BE2C (cell line): ENCODE measurements around the gene GGCT.

Experiments
- DNase-seq: peaks from one replicate; pipeline ENCODE4 v3.0.0-alpha.2; 2020
- H3K27me3 ChIP-seq: fragments of 250-450 bp; sonication (Bioruptor Pico); 2 replicates; pipeline ENCODE4 v1.5.1; 2020; ENCODE audit warnings: mild to moderate bottlenecking
- H3K36me3 ChIP-seq: fragments of 250-450 bp; sonication (Bioruptor Pico); 2 replicates; pipeline ENCODE4 v1.5.1; 2020; ENCODE audit warnings: mild to moderate bottlenecking
- H3K4me1 ChIP-seq: fragments of 250-450 bp; sonication (Bioruptor Pico); 2 replicates; pipeline ENCODE4 v1.5.1; 2020
- H3K4me3 ChIP-seq: 2 replicates; pipeline ENCODE4 v1.5.1; 2011; ENCODE audit warnings: low read depth, low read length
- H3K9me3 ChIP-seq: fragments of 250-450 bp; sonication (Bioruptor Pico); 2 replicates; pipeline ENCODE4 v1.5.1; 2020
- TF ChIP-seq, protein P1 (sequence below): IDR thresholded peaks from 2 replicates; pipeline ENCODE4 v1.5.1; 2012; ENCODE audit warnings: mild to moderate bottlenecking, low read depth, low read length

GGCT gene

GRCh38 chr7:30522159-30522558 is 17.5 kb upstream of the GGCT start:
- Histone ChIP-seq H3K36me3 (no peaks in the 10 kb centered on the region), H3K4me1 (peaks cover 2% of the 10 kb centered on the region; the same call in 1 of the 2 replicates), H3K9me3 (no peaks in the 10 kb centered on the region), H3K27me3 (no peaks in the 10 kb centered on the region), H3K4me3 (no peak overlapping the region)
- DNase-seq, result no peak
- TF ChIP-seq, protein P1, sequence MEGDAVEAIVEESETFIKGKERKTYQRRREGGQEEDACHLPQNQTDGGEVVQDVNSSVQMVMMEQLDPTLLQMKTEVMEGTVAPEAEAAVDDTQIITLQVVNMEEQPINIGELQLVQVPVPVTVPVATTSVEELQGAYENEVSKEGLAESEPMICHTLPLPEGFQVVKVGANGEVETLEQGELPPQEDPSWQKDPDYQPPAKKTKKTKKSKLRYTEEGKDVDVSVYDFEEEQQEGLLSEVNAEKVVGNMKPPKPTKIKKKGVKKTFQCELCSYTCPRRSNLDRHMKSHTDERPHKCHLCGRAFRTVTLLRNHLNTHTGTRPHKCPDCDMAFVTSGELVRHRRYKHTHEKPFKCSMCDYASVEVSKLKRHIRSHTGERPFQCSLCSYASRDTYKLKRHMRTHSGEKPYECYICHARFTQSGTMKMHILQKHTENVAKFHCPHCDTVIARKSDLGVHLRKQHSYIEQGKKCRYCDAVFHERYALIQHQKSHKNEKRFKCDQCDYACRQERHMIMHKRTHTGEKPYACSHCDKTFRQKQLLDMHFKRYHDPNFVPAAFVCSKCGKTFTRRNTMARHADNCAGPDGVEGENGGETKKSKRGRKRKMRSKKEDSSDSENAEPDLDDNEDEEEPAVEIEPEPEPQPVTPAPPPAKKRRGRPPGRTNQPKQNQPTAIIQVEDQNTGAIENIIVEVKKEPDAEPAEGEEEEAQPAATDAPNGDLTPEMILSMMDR, result no peak

GRCh38 chr7:30521532-30521931 is 16.9 kb upstream of the GGCT start:
- Histone ChIP-seq H3K36me3 (no peaks in the 10 kb centered on the region), H3K9me3 (no peaks in the 10 kb centered on the region), H3K4me3 (no peak overlapping the region), H3K4me1 (peaks cover 2% of the 10 kb centered on the region; the same call in 1 of the 2 replicates), H3K27me3 (no peaks in the 10 kb centered on the region)
- DNase-seq, result no peak
- TF ChIP-seq, protein P1, result no peak

DNA sequence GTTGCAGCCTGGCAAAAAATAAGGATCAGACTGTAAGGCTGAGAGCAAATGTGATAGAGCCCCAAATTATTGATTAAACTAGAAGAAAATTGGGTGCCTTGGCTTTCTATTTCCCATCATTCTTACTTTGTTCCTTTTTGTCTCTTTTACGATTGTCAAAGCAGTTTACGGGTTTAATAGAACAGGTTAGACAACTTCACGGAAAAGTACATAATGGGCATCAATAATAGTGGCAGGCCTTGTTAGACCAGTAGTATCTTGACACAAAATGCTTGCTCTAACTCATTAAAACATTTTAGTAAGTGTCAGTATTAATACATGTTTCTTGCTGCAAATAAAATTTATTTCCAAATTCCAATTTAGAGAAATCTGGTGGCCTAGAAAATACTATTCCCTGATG is 14.5 kb upstream of the GGCT start:
- H3K4me1 ChIP-seq, result peaks cover 3% of the 10 kb centered on the region; the same call in 1 of the 2 replicates
- no peaks in the 10 kb centered on the region for H3K9me3 ChIP-seq
- TF ChIP-seq, protein P1, result no peak
- no peak for DNase-seq
- no peak overlapping the region for H3K4me3 ChIP-seq
- H3K36me3 ChIP-seq, result no peaks in the 10 kb centered on the region
- no peaks in the 10 kb centered on the region for H3K27me3 ChIP-seq

- Histone ChIP-seq H3K4me3 (no peak overlapping the region), H3K9me3 (no peaks in the 10 kb centered on the region), H3K27me3 (no peaks in the 10 kb centered on the region), H3K4me1 (peaks cover 14% of the 10 kb centered on the region), H3K36me3 (no peaks in the 10 kb centered on the region)
- TF ChIP-seq, protein P1, result no peak
- no peak for DNase-seq
Observed at GRCh38 chr7:30515761-30516160, 11.1 kb upstream of the GGCT start.

DNA sequence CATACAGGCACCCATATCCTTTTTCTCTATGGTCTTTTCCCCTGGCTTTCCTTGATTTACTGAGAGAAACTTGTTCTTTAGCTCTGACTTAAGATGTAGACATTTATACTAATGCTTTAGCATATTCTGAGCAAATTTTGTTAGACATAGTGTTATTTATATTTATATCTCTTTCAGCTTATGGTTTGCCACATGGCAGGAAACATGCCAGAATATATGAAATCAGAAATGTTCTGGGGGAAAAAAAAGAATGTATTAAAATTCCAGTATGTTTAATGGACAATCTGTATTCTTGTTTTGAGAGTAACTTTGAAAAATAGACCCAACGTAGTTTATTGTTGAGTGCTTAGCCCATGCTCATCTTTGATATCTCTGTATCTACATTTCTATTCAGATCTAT is 10.1 kb upstream of the GGCT start:
- no peaks in the 10 kb centered on the region for H3K27me3 ChIP-seq
- no peak for DNase-seq
- TF ChIP-seq, protein P1, result no peak
- H3K4me3 ChIP-seq, result no peak overlapping the region
- H3K36me3 ChIP-seq, result no peaks in the 10 kb centered on the region
- H3K4me1 ChIP-seq, result peaks cover 18% of the 10 kb centered on the region
- no peaks in the 10 kb centered on the region for H3K9me3 ChIP-seq

DNA sequence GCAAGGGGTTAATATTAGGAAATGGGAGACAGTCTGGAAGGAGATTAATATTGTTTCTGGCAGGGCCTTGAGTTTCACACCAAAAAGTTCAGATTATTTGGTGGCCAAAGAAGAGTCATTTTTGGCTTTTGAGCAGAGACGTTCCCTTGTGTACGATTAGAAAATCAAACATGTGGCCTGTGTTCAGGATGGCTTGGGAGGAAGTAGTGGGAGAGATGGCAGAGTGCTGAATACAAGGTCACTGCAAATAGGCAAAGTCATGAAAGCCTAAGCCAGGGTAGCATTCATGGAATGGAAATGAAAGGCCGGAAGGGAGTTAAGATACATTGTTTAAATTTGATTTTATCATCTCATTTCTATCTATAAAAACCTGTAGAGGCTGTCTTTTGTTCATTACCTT is 9.5 kb upstream of the GGCT start:
- TF ChIP-seq, protein P1, result no peak
- H3K9me3 ChIP-seq, result no peaks in the 10 kb centered on the region
- DNase-seq, result no peak
- H3K4me1 ChIP-seq, result peaks cover 22% of the 10 kb centered on the region
- H3K36me3 ChIP-seq, result no peaks in the 10 kb centered on the region
- H3K27me3 ChIP-seq, result no peaks in the 10 kb centered on the region
- H3K4me3 ChIP-seq, result no peak overlapping the region
